ENCODE data around the gene SLC25A42.

DNA sequence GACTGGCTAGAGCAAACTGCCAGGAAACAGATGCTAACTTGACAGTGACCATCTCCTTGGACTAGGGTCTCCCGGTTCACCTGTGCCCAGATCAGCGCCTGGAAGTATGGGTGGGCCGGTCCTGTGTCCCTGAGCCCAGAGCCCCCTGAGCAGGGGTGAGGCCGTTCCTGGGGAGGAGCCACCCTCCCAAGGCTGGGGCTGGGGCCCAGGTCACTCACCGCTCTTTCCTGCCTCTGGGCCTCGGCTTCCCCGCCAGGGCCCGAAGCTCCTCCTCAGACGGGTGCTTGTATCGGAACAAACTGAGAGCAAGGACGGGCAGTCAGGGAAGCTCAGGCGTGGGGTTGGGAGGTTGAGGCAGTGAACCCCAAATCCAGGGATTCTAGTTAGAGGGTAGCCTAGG, 69.1 kb downstream of the SLC25A42 start:
- no peak for TF ChIP-seq MAX (IDR thresholded peaks at IDR 0.05; ENCODE audit: low read depth, low read length)
- TF ChIP-seq CTCF (IDR thresholded peaks at IDR 0.05; ENCODE audit: low read depth, low read length) = no peak
- TF ChIP-seq MYC (IDR thresholded peaks at IDR 0.05; ENCODE audit: low read depth, low read length) = no peak
- TF ChIP-seq POLR2A (IDR thresholded peaks at IDR 0.05; ENCODE audit: extremely low read depth, insufficient read length) = no peak

Data from NB4 (cell line).